ENCODE data around the gene EID2B. TPM values are rescaled to one million over a fixed set of nuclear protein-coding genes. Genes with fewer than 3 reads are reported as not detected.

The EID2B gene, protein sequence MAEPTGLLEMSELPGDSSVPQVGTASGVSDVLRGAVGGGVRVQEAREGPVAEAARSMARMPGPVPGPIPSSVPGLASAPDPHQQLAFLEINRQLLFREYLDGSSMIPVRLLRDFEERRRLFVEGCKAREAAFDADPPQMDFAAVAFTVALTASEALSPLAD
- total RNA-seq, result 1 to 10 TPM in 1 of 4 donors, under 1 TPM in 2, not detected in 1; 0.48 to 3.6 (median 0.79) TPM

DNA sequence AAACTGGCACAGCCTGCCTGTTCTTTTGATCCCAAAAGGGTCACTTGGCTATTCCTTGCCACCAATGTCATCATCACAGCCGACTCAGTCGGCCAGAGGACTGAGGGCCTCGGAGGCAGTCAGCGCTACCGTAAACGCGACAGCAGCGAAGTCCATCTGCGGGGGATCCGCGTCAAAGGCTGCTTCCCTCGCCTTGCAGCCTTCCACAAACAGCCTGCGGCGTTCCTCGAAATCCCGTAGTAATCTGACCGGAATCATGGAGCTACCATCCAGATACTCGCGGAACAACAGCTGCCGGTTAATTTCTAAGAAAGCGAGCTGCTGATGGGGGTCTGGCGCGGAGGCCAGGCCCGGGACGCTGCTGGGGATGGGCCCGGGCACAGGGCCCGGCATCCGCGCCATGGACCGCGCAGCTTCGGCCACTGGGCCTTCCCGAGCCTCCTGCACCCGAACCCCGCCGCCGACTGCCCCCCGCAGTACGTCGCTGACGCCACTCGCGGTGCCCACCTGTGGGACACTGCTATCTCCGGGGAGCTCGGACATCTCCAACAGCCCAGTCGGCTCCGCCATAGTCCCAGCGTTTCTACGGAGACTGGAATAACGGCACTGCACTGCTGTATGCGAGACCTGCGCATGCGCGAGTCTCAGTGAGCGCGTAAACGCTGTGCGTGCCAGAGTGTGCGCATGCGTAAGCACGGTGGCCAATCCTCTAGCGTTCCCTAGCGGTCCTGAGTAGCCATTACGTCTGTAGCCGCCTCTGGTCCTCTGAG, at the start of gene EID2B:
Gene EID2B, minus strand, starts transcription at position 620 of the 770 bp plus-strand sequence. Its CDS starts 50 bp downstream, at position 570.
- no peaks in the 10 kb centered on the region for H3K36me3 ChIP-seq
- intact Hi-C loops (cut with DNase I), result loop anchor here (10.0 kb wide), 2 partner anchors 58 to 98 kb away; partner anchors contain the start of gene RPS16
- peak within 1 kb of the TSS; percentile 42 to 86 (median 60) for H3K4me3 ChIP-seq
- peak; percentile 61 for DNase-seq
- TF ChIP-seq CTCF (IDR thresholded peaks at IDR 0.05), result peak; percentile 94 to 100 (median 98)
- peak in 2 of 4 donors; percentile 52 to 64 for TF ChIP-seq POLR2A (IDR thresholded peaks at IDR 0.05)
- WGBS, 2 donors, result 0 to 1% methylated on average over 25 to 27 of the region's 65 CpGs
- H3K9me3 ChIP-seq, result no peaks in the 10 kb centered on the region
- H3K27ac ChIP-seq, result peak within 1 kb of the TSS; percentile 50 to 90 (median 76)
- H3K27me3 ChIP-seq, result no peaks in the 10 kb centered on the region
- H3K4me1 ChIP-seq, result peaks cover 5 to 28% (median 12%) of the 10 kb centered on the region in 3 donors

DNA sequence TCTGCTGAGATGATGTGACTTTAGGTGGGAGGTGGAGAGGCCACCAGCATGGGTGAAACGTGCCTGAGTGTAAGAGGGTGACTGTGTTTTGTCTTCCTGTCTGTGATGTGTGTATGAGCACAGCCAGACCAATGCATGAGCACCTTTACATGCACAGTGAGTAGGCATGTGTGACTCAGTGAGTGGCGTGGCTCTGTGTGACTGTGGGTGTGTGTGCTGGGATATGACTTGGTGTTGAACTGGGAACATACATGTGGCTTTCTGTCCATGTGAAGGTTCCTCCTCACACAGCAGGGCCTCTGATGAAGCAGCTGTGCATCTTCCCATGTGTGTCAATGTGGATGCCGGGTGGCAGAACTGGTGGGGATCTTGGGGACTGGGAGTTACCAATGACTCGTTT, 49.8 kb upstream of the EID2B start:
- peaks cover 0 to 26% (median 0%) of the 10 kb centered on the region in 4 donors for H3K27me3 ChIP-seq
- 40 to 55% methylated on average over 4 of the region's 4 CpGs for WGBS, 2 donors
- H3K4me3 ChIP-seq, result no peak overlapping the region
- TF ChIP-seq CTCF (IDR thresholded peaks at IDR 0.05), result no peak
- TF ChIP-seq POLR2A (IDR thresholded peaks at IDR 0.05), result no peak
- intact Hi-C loops (cut with DNase I), result no loop called here
- no peaks in the 10 kb centered on the region for H3K36me3 ChIP-seq
- H3K27ac ChIP-seq, result no peak overlapping the region
- no peaks in the 10 kb centered on the region for H3K4me1 ChIP-seq
- DNase-seq, result no peak
- H3K9me3 ChIP-seq, result no peaks in the 10 kb centered on the region

- TF ChIP-seq CTCF (IDR thresholded peaks at IDR 0.05) (no peak), POLR2A (IDR thresholded peaks at IDR 0.05) (no peak)
- Histone ChIP-seq H3K9me3 (no peaks in the 10 kb centered on the region), H3K27ac (no peak overlapping the region), H3K27me3 (peaks cover 0 to 45% (median 0%) of the 10 kb centered on the region in 4 donors), H3K4me1 (peaks cover 0 to 4% (median 0%) of the 10 kb centered on the region in 3 donors), H3K4me3 (no peak overlapping the region), H3K36me3 (no peaks in the 10 kb centered on the region)
- DNase-seq, result no peak
- 48 to 72% methylated on average over 3 of the region's 3 CpGs for WGBS, 2 donors
- intact Hi-C loops (cut with DNase I), result no loop called here
Observed at GRCh38 chr19:39568604-39569003, 36.0 kb upstream of the EID2B start.

DNA sequence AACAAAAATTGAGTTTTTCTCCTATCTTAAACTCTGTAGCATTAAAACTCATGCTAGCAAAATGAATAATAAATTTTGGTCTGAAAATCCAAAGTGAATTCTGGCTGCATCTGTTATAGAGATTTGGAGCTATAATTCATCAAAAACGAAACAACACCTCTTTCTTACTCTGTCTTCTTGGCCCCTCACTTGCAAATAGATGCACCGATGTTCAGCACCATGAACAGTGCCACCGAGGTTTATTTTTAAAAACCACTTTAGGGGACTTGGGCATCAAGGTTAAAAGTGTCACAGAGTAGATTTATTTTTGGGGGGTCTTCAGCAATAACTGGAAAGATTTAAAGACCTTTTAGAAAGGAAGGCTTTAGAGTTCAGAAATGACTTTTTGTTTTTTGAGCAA, 33.4 kb upstream of the EID2B start:
- TF ChIP-seq POLR2A (IDR thresholded peaks at IDR 0.05), result no peak
- no peak for TF ChIP-seq CTCF (IDR thresholded peaks at IDR 0.05)
- 42 to 49% methylated on average over 3 of the region's 3 CpGs for WGBS, 2 donors
- no peak for DNase-seq
- Histone ChIP-seq H3K9me3 (no peaks in the 10 kb centered on the region), H3K4me3 (no peak overlapping the region), H3K4me1 (peaks cover 0 to 5% (median 0%) of the 10 kb centered on the region in 3 donors), H3K36me3 (no peaks in the 10 kb centered on the region), H3K27me3 (peaks cover 0 to 48% (median 0%) of the 10 kb centered on the region in 4 donors), H3K27ac (no peak overlapping the region)
- intact Hi-C loops (cut with DNase I), result no loop called here

- Histone ChIP-seq H3K4me3 (no peak overlapping the region), H3K27ac (no peak overlapping the region), H3K9me3 (no peaks in the 10 kb centered on the region), H3K36me3 (no peaks in the 10 kb centered on the region), H3K4me1 (peaks cover 0 to 6% (median 0%) of the 10 kb centered on the region in 3 donors), H3K27me3 (peaks cover 0 to 29% (median 0%) of the 10 kb centered on the region in 4 donors)
- intact Hi-C loops (cut with DNase I), result no loop called here
- no peak for DNase-seq
- WGBS, 2 donors, result 37 to 50% methylated on average over 1 to 2 of the region's 2 CpGs
- TF ChIP-seq CTCF (IDR thresholded peaks at IDR 0.05) (no peak), POLR2A (IDR thresholded peaks at IDR 0.05) (no peak)
Observed at GRCh38 chr19:39563408-39563807, 30.8 kb upstream of the EID2B start.
